ENCODE results near the gene SYTL1. TPM values are rescaled to one million over a fixed set of nuclear protein-coding genes. Genes with fewer than 3 reads are reported as not detected.
A peak's percentile ranks its signal among the peaks of the same experiment; 100 is the strongest.

SYTL1 gene
- 20.0 and 25.7 TPM in 2 replicates for total RNA-seq

DNA sequence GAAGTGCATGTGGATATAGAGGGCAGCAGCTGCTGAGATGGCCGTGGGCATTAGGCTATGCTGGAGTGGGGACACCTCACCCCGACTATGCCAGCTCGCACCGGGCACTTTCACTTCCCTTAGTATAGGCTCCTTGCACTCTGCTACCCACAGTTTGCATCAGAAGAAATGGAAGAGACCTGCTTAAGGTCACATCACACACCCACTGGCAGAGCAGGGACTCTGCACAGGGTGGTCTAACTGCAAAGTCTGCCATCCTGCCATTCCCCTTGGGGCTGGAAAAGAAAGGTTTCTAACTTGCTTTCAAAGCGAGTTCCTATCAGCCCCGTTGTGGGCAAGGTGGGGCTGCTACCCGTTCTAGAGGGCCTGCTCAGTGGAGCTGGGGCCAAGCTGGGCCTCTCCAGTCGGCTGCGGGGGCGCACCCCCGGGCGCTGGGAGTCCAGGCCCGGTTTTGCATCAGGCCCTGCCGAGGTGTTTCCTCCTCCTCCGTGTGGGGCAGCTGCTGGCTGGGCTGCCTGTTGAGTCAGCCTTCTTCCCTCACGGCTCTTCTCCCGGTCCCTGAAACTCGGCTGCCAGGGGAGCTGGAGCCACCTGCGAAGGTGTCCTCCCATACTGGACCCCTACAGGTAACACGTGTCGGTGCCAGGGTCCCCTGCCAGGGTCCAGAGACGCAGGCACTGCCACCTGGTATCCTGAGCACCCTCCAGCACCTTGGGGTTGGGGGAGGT, at the start of gene SYTL1:
Gene SYTL1, plus strand, starts transcription at position 498 of the 728 bp plus-strand sequence. CDS start 3,313 bp downstream, outside the sequence.
- Mint-ChIP-seq H3K36me3 (ENCODE audit: low read depth) (peaks cover 12% of the 10 kb centered on the region), H3K4me3 (ENCODE audit: low read depth) (peak within 1 kb of the TSS; percentile 84), H3K9me3 (no peaks in the 10 kb centered on the region), H3K27ac (peak within 1 kb of the TSS; percentile 87), H3K4me1 (ENCODE audit: low read depth) (peaks cover 45% of the 10 kb centered on the region), H3K27me3 (ENCODE audit: low read depth) (no peaks in the 10 kb centered on the region)
- intact Hi-C loops (cut with micrococcal nuclease): loop anchor here (1.0 to 2.0 kb wide), 3 partner anchors 8 to 23 kb away; partner anchors contain the start of gene TMEM222
- DNase-seq (ENCODE audit: low spot score): peak; percentile 62

DNA sequence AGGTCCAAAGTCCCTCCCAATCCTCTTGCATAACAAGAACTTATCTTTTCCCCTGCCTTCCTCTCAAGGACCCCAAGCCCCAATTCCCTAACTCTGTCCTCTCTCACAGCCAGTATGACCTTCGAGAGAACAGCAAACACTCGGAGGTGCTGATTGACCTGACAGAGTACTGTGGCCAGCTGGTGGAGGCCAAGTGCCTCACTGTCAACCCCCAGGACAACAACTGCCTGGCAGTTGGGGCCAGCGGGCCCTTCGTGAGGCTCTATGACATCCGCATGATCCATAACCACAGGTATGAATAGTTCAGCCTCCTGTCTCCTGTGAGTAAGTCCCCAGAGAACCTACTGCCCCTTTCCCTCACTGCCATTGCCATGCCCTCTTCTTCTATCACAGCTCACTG, 49.7 kb upstream of the SYTL1 start:
- H3K27me3 Mint-ChIP-seq (ENCODE audit: low read depth): no peaks in the 10 kb centered on the region
- no peak for DNase-seq (ENCODE audit: low spot score)
- H3K4me1 Mint-ChIP-seq (ENCODE audit: low read depth): peaks cover 1% of the 10 kb centered on the region
- intact Hi-C loops (cut with micrococcal nuclease): no loop called here
- H3K27ac Mint-ChIP-seq: no peak overlapping the region
- no peak overlapping the region for H3K4me3 Mint-ChIP-seq (ENCODE audit: low read depth)
- H3K36me3 Mint-ChIP-seq (ENCODE audit: low read depth): peaks cover 24% of the 10 kb centered on the region
- H3K9me3 Mint-ChIP-seq: no peaks in the 10 kb centered on the region

- intact Hi-C loops (cut with micrococcal nuclease): no loop called here
- H3K36me3 Mint-ChIP-seq (ENCODE audit: low read depth): peaks cover 17% of the 10 kb centered on the region
These were observed 47.9 kb upstream of the SYTL1 start for GRCh38 chr1:27293915-27294314.

GRCh38 chr1:27296773-27297291, 45.0 kb upstream of the SYTL1 start:
- Mint-ChIP-seq H3K4me1 (ENCODE audit: low read depth) (peaks cover 3% of the 10 kb centered on the region), H3K27ac (no peak overlapping the region), H3K9me3 (no peaks in the 10 kb centered on the region), H3K36me3 (ENCODE audit: low read depth) (peaks cover 14% of the 10 kb centered on the region), H3K27me3 (ENCODE audit: low read depth) (no peaks in the 10 kb centered on the region), H3K4me3 (ENCODE audit: low read depth) (no peak overlapping the region)
- intact Hi-C loops (cut with micrococcal nuclease): no loop called here
- DNase-seq (ENCODE audit: low spot score): peak; percentile 49

More at GRCh38 chr1:27293915-27294314, 47.9 kb upstream of the SYTL1 start:
- H3K4me3 Mint-ChIP-seq (ENCODE audit: low read depth): no peak overlapping the region
- no peaks in the 10 kb centered on the region for H3K27me3 Mint-ChIP-seq (ENCODE audit: low read depth)
- no peak overlapping the region for H3K27ac Mint-ChIP-seq
- no peaks in the 10 kb centered on the region for H3K9me3 Mint-ChIP-seq
- DNase-seq (ENCODE audit: low spot score): no peak
- H3K4me1 Mint-ChIP-seq (ENCODE audit: low read depth): peaks cover 1% of the 10 kb centered on the region

GRCh38 chr1:27297903-27298302, 43.9 kb upstream of the SYTL1 start:
- DNase-seq (ENCODE audit: low spot score): no peak
- peaks cover 12% of the 10 kb centered on the region for H3K36me3 Mint-ChIP-seq (ENCODE audit: low read depth)
- H3K27me3 Mint-ChIP-seq (ENCODE audit: low read depth): no peaks in the 10 kb centered on the region
- H3K4me3 Mint-ChIP-seq (ENCODE audit: low read depth): no peak overlapping the region
- H3K27ac Mint-ChIP-seq: no peak overlapping the region
- H3K9me3 Mint-ChIP-seq: no peaks in the 10 kb centered on the region
- intact Hi-C loops (cut with micrococcal nuclease): no loop called here
- H3K4me1 Mint-ChIP-seq (ENCODE audit: low read depth): peaks cover 3% of the 10 kb centered on the region

DNA sequence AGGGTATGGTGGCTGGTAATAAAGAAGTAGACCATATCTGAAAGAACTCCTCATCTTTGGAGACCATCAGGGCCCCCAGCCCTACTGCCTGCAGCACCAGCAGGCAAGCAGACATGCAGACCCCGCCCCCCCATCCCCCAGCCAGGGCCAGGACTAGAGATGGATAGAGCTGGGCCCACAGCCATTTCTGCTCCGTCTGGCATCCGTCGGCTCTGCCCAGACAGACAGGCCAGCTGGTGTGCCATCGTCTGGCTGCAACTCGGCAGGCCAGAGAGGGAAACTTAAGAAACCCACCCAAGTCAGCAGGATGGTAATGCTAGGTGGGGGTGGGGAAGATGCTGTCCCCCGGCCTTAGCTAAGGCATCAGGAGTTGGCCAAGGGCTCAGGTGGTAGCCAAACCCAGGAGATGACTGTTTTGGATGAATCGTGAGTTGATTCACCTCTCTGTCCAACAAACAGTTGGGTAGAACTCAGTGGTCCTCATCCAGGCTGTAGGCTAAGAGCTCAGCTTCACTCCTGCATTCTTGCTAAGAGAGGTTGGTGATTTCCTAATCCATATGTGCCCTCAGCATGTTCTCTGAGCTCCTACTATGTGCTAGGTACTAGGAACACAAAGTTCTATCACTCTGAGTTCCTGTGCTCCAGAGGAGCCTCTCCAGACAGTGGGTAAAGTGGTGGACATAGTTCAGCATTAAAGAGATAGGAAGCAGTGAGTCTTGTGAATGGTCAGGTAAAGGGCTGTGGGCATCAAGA, 43.0 kb upstream of the SYTL1 start:
- peaks cover 12% of the 10 kb centered on the region for H3K36me3 Mint-ChIP-seq (ENCODE audit: low read depth)
- H3K4me3 Mint-ChIP-seq (ENCODE audit: low read depth): no peak overlapping the region
- intact Hi-C loops (cut with micrococcal nuclease): no loop called here
- no peak overlapping the region for H3K27ac Mint-ChIP-seq
- DNase-seq (ENCODE audit: low spot score): no peak
- H3K27me3 Mint-ChIP-seq (ENCODE audit: low read depth): no peaks in the 10 kb centered on the region
- no peaks in the 10 kb centered on the region for H3K9me3 Mint-ChIP-seq
- H3K4me1 Mint-ChIP-seq (ENCODE audit: low read depth): peaks cover 3% of the 10 kb centered on the region

GRCh38 chr1:27299385-27300271, 42.2 kb upstream of the SYTL1 start:
- Mint-ChIP-seq H3K4me1 (ENCODE audit: low read depth) (peaks cover 3% of the 10 kb centered on the region), H3K4me3 (ENCODE audit: low read depth) (no peak overlapping the region), H3K36me3 (ENCODE audit: low read depth) (peaks cover 8% of the 10 kb centered on the region), H3K27ac (no peak overlapping the region), H3K27me3 (ENCODE audit: low read depth) (no peaks in the 10 kb centered on the region), H3K9me3 (no peaks in the 10 kb centered on the region)
- DNase-seq (ENCODE audit: low spot score): no peak
- intact Hi-C loops (cut with micrococcal nuclease): loop anchor here (5.0 kb wide), 1 partner anchor 308 kb away; no protein-coding TSS in a partner anchor

GRCh38 chr1:27300341-27301051, 41.3 kb upstream of the SYTL1 start:
- H3K36me3 Mint-ChIP-seq (ENCODE audit: low read depth): peaks cover 8% of the 10 kb centered on the region
- DNase-seq (ENCODE audit: low spot score): peak; percentile 63
- H3K27ac Mint-ChIP-seq: no peak overlapping the region
- H3K9me3 Mint-ChIP-seq: no peaks in the 10 kb centered on the region
- peaks cover 3% of the 10 kb centered on the region for H3K4me1 Mint-ChIP-seq (ENCODE audit: low read depth)
- no peaks in the 10 kb centered on the region for H3K27me3 Mint-ChIP-seq (ENCODE audit: low read depth)
- intact Hi-C loops (cut with micrococcal nuclease): loop anchor here (1.0 to 5.0 kb wide), 2 partner anchors 88 to 307 kb away; no protein-coding TSS in a partner anchor
- H3K4me3 Mint-ChIP-seq (ENCODE audit: low read depth): no peak overlapping the region

GRCh38 chr1:27301052-27301422, 40.8 kb upstream of the SYTL1 start:
- Mint-ChIP-seq H3K27ac (no peak overlapping the region), H3K27me3 (ENCODE audit: low read depth) (no peaks in the 10 kb centered on the region), H3K36me3 (ENCODE audit: low read depth) (peaks cover 7% of the 10 kb centered on the region), H3K4me1 (ENCODE audit: low read depth) (peaks cover 3% of the 10 kb centered on the region), H3K4me3 (ENCODE audit: low read depth) (no peak overlapping the region), H3K9me3 (no peaks in the 10 kb centered on the region)
- DNase-seq (ENCODE audit: low spot score): no peak
- intact Hi-C loops (cut with micrococcal nuclease): loop anchor here (1.0 to 5.0 kb wide), 2 partner anchors 87 to 306 kb away; no protein-coding TSS in a partner anchor

- Mint-ChIP-seq H3K4me1 (ENCODE audit: low read depth) (peaks cover 1% of the 10 kb centered on the region), H3K27ac (no peak overlapping the region), H3K27me3 (ENCODE audit: low read depth) (no peaks in the 10 kb centered on the region), H3K9me3 (no peaks in the 10 kb centered on the region), H3K4me3 (ENCODE audit: low read depth) (no peak overlapping the region), H3K36me3 (ENCODE audit: low read depth) (peaks cover 3% of the 10 kb centered on the region)
- intact Hi-C loops (cut with micrococcal nuclease): loop anchor here (1.0 to 5.0 kb wide), 2 partner anchors 87 to 306 kb away; no protein-coding TSS in a partner anchor
- DNase-seq (ENCODE audit: low spot score): no peak
These were observed 40.1 kb upstream of the SYTL1 start for GRCh38 chr1:27301582-27302199.

- intact Hi-C loops (cut with micrococcal nuclease): loop anchor here (5.0 kb wide), 1 partner anchor 305 kb away; no protein-coding TSS in a partner anchor
- no peak for DNase-seq (ENCODE audit: low spot score)
- no peaks in the 10 kb centered on the region for H3K27me3 Mint-ChIP-seq (ENCODE audit: low read depth)
- H3K4me1 Mint-ChIP-seq (ENCODE audit: low read depth): peaks cover 1% of the 10 kb centered on the region
- H3K4me3 Mint-ChIP-seq (ENCODE audit: low read depth): no peak overlapping the region
- no peaks in the 10 kb centered on the region for H3K9me3 Mint-ChIP-seq
- no peak overlapping the region for H3K27ac Mint-ChIP-seq
- peaks cover 3% of the 10 kb centered on the region for H3K36me3 Mint-ChIP-seq (ENCODE audit: low read depth)
These were observed 39.2 kb upstream of the SYTL1 start for GRCh38 chr1:27302612-27303011.

All from activated T-helper 2 cell treated with anti-CD3 and anti-CD28 coated beads, Interferon-gamma antibody, Interleukin-2, Interleukin-4, amounts not matched to agents 10 μg/mL and 5 μg/mL and 100 μg/mL, durations not matched to agents 14 hours and 24 hours and 36 hours (primary cell).